Testis (tissue), 3 donors: ENCODE results near the gene TMOD2. TPM values are rescaled to one million over a fixed set of nuclear protein-coding genes. Genes with fewer than 3 reads are reported as not detected.

Experiments
- DNase-seq: peaks from one replicate; pipeline ENCODE4 v3.0.0-alpha.2; 2019
- H3K27ac ChIP-seq, 2 donors: fragments of 200-600 bp; sonication (generic); one replicate each; pipeline ENCODE4 v1.5.1; 2019
- H3K27me3 ChIP-seq: fragments of 200-600 bp; sonication (generic); one replicate; pipeline ENCODE4 v1.5.1; 2019
- H3K36me3 ChIP-seq: fragments of 200-600 bp; sonication (generic); one replicate; pipeline ENCODE4 v1.5.1; 2017; ENCODE audit warnings: low read depth; ENCODE audit errors: missing control alignments
- H3K4me1 ChIP-seq: fragments of 200-600 bp; sonication (generic); one replicate; pipeline ENCODE4 v1.5.1; 2019
- H3K4me3 ChIP-seq, 2 donors: fragments of 200-600 bp; sonication (generic); one replicate each; pipeline ENCODE4 v1.5.1; 2017 to 2019
- H3K9me3 ChIP-seq: fragments of 200-600 bp; sonication (generic); one replicate; pipeline ENCODE4 v1.5.1; 2017
- POLR2A ChIP-seq: fragments of 450-650 bp; IDR thresholded peaks from one replicate; pipeline ENCODE4 v1.6.1; 2017; ENCODE audit warnings: antibody characterized with exemption, mild to moderate bottlenecking, moderate library complexity
- WGBS, 2 donors: methylation state at CpG; one replicate each; pipeline ENCODE4 v1.1.5; 2018; 5-methylcytosine and 5-hydroxymethylcytosine counted together
- intact Hi-C: fragments of 100-400 bp; cut with DNase I; formaldehyde crosslinking; loops from one replicate; pipeline ENCODE4 v1.15.1; 2023; ENCODE audit warnings: low total_unique reads
- polyA plus RNA-seq: library from polyadenylated mRNA; stranded (reverse); fragments of 350-450 nt; fragmentation: Illumina TruSeq; extraction: RNeasy Lipid Tissue Mini Kit (QIAGEN cat#74804); gene quantifications from one replicate; pipeline ENCODE4 v1.2.3, GENCODE V29; 2014; ENCODE audit warnings: low read depth, low replicate concordance; ENCODE audit not compliant: insufficient read depth
- total RNA-seq, 2 donors: library from RNA; depleted of rRNA; stranded (reverse); fragments of >200 nt; gene quantifications; one replicate each; pipeline ENCODE4 v1.2.3, GENCODE V29; 2016
- TF ChIP-seq, protein P1 (sequence below), 3 experiments: fragments of 450-650 bp in 2 of 3; fragments of 200-600 bp in 1 of 3; sonication (generic) in 1 of 3; IDR thresholded peaks; one replicate each; pipeline ENCODE4 v1.5.1; 2016 to 2019; ENCODE audit warnings: antibody characterized with exemption in 3 of 3, mild to moderate bottlenecking in 2 of 3, moderate library complexity in 1 of 3

The TMOD2 gene
- total and polyA plus RNA-seq, 3 donors from 2014 or later = 5.8 to 6.4 (median 5.9) TPM

DNA sequence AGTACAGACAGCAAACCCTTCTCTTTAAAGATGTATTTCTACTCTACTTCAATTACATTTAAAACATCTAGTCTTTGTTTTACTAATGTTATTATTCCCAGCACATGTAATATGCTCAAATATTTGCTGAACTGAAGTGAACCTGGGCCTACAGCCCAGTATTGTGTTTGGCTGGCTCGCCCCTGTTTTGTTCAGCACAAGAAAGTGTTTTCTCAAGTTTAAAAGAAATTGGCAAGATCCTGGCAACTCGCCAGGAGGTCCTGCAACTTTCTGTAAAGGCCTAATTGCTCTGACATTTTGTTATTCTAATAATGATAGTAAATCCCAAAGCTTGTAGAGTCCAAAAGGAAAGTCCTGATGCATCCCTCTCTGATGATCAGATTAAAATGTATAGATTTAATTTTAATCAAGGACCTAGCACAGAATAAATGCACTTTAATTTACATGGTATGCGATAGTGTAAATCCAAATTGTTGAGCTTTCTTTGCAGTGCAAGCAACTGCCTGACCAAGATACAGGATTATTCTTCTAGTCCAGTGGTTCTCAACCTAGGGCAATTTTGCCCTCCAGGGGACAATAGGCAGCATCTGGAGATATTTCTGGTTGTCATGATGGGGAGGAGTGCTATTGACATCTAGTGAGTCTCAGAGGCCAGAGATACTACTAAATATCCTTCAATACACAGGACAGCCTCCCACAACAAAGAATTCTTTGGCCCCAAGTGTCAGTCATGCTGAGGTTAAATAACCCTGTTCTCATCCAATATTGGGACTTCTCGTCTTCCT lies 42.3 kb downstream of the TMOD2 start:
- peak; percentile 38 for DNase-seq
- Histone ChIP-seq H3K9me3 (no peaks in the 10 kb centered on the region), H3K4me3 (no peak overlapping the region), H3K36me3 (no peaks in the 10 kb centered on the region), H3K27me3 (no peaks in the 10 kb centered on the region), H3K27ac (no peak overlapping the region), H3K4me1 (no peaks in the 10 kb centered on the region)
- intact Hi-C loops = no loop called here
- WGBS, 2 donors = 50 to 53% methylated on average over 4 of the region's 4 CpGs
- TF ChIP-seq, protein P1, sequence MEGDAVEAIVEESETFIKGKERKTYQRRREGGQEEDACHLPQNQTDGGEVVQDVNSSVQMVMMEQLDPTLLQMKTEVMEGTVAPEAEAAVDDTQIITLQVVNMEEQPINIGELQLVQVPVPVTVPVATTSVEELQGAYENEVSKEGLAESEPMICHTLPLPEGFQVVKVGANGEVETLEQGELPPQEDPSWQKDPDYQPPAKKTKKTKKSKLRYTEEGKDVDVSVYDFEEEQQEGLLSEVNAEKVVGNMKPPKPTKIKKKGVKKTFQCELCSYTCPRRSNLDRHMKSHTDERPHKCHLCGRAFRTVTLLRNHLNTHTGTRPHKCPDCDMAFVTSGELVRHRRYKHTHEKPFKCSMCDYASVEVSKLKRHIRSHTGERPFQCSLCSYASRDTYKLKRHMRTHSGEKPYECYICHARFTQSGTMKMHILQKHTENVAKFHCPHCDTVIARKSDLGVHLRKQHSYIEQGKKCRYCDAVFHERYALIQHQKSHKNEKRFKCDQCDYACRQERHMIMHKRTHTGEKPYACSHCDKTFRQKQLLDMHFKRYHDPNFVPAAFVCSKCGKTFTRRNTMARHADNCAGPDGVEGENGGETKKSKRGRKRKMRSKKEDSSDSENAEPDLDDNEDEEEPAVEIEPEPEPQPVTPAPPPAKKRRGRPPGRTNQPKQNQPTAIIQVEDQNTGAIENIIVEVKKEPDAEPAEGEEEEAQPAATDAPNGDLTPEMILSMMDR (IDR thresholded peaks at IDR 0.05) = no peak
- TF ChIP-seq POLR2A = no peak

DNA sequence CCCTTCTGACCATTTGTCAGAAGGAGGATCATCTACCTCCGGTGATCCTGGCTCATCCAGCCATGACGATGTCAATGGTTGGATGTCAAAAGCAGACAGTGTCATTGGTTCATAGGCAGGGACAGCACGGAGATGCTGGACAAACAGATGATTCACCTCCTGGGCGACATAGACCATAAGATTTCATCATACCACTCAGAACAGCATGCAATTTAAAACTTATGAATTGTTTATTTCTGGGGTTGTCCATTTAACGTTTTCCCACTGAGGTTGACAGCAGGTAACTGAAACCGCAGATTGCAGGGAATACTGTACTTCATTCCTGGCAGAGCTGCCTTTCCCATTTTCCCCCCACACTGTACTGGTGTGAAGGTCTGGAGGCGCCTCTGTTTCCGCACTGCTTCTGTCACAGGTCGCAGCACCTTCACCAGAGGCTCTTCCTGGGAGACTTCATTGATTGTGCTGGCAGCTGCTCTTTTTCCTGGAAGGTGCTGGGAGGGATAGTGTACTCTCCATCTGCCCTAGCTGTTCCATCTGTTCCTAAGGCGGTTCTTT lies 45.5 kb downstream of the TMOD2 start:
- WGBS, 2 donors = 88% methylated on average over 10 of the region's 10 CpGs
- no peaks in the 10 kb centered on the region for H3K4me1 ChIP-seq
- DNase-seq = no peak
- H3K4me3 ChIP-seq = no peak overlapping the region
- no peaks in the 10 kb centered on the region for H3K27me3 ChIP-seq
- intact Hi-C loops = no loop called here
- H3K27ac ChIP-seq = no peak overlapping the region
- no peak for TF ChIP-seq POLR2A
- TF ChIP-seq, protein P1 (IDR thresholded peaks at IDR 0.05) = no peak
- no peaks in the 10 kb centered on the region for H3K36me3 ChIP-seq
- H3K9me3 ChIP-seq = no peaks in the 10 kb centered on the region

DNA sequence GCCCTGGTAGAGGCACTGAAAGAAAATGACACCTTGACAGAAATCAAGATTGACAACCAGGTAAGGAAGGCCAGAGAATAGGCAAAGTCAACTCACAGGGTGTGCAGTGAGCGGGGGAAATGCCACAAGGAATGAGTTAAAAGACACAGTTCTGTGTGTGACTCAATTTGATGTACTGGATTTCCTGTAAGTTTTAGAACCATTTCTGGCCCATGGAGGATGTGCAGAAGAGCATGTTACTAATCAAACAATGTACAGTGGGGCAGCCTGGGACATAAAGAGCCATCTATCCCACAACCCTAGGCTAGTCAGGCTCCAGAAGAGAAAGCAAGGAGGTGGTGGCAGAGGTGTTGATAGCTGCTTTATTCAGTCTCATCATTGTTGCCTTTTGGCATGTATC lies 46.9 kb downstream of the TMOD2 start:
- H3K4me1 ChIP-seq = no peaks in the 10 kb centered on the region
- H3K27ac ChIP-seq = no peak overlapping the region
- no peaks in the 10 kb centered on the region for H3K36me3 ChIP-seq
- TF ChIP-seq POLR2A = no peak
- TF ChIP-seq, protein P1 (IDR thresholded peaks at IDR 0.05) = no peak
- DNase-seq = no peak
- intact Hi-C loops = no loop called here
- no peaks in the 10 kb centered on the region for H3K27me3 ChIP-seq
- 88 to 97% methylated on average over 1 of the region's 1 CpG for WGBS, 2 donors
- no peaks in the 10 kb centered on the region for H3K9me3 ChIP-seq
- H3K4me3 ChIP-seq = no peak overlapping the region

DNA sequence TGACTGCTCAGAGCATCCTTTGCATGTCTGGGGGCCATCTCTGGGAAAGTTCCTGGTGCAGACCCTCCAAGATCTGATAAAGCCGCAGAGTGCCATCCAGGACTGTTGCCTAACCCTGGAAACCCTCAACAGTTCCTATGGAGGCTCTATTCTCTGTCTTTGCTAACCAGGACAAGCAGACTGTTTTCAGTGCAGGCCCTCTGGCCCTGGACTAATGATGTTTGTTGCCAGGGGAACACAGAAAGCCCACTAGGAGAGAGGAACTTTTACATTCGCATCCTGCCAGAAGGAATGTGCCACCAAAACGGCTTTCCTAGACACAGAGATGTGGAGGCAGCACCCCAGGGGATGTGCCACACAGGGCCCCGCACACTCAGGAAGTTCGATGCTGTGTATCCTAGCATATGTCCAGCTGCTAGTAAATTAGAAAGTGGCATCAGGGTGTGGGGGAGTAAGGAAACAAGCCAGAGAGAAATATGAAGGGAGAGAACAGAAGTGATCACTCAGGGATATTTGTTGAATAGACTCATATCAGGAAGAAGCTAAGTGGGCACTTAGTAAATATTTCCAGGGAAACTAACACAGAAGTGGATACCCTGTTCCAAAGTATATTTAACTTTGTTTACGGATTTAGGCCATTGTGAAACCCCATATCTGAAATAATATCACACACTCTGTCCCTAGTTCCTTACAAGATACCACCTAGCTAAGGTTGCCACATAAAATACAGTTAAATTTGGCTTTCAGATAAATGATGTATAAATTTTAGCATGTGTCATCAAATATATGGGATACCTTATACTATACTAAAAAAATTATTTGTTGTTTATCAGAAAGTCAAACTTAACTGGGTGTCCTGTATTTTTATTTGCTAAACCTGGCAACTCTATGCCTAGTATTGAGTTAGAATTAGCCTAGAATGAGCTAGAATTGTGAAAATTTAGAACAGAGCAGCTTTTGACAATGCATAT lies 48.2 kb downstream of the TMOD2 start:
- DNase-seq = no peak
- Histone ChIP-seq H3K27ac (no peak overlapping the region), H3K9me3 (no peaks in the 10 kb centered on the region), H3K4me3 (no peak overlapping the region), H3K36me3 (no peaks in the 10 kb centered on the region), H3K27me3 (no peaks in the 10 kb centered on the region), H3K4me1 (no peaks in the 10 kb centered on the region)
- intact Hi-C loops = no loop called here
- 73 to 76% methylated on average over 6 of the region's 6 CpGs for WGBS, 2 donors
- TF ChIP-seq POLR2A = no peak
- TF ChIP-seq, protein P1 (IDR thresholded peaks at IDR 0.05) = no peak
